SIG-M5 (cell line): ENCODE data around the gene NKAP.
"Not testable (repeated sequence)": the region's sequence is repeated elsewhere in the genome, so short reads cannot be mapped to it uniquely, and the experiment has no call there.

Experiments used
- DNase-seq: peaks from one replicate; lab custom pipeline; 2025; lab: John Stamatoyannopoulos, UW

Gene NKAP

DNA sequence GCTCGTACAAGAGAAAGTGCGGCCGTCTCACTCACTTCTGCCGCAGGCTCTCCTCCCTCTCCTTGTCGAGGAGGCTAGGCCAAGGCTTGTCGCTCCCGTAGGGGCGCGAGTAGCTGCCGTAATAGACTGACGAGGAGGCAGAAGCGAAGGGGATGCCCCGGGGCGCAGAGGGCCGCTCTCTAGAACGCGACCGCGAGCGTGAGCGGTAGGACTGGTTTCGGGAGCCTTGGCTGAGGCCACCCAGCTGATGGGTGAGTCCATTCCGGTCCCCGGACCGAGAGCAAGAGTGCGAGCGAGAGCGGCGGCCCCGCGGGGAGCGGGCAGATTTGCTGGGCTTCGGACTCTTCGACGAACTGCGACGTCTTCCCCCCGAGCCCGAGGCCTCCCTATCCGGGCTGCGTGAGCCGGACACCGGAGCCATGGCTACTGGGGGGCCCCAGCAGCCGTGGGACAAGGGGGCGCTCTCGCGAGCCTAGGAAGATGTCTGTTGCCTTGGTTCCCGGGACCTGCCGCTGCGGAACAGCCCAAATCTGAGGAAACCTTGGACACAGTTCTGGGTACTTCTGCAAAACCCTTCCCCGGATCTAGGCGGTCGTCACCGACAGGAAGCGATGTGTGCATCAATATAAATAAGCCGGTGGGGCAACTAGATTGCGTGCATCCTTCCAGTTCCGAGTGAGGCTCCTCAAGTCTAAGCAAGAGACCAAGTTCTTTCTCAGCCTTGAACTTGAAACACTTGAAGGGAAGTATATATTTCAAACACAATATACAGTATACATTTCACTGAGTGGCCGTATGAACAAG, at the start of gene NKAP:
TSS of gene NKAP (minus strand) at position 567 of the 804 bp plus-strand sequence. CDS start at position 421, 146 bp downstream.
- DNase-seq = peak; percentile 70

DNA sequence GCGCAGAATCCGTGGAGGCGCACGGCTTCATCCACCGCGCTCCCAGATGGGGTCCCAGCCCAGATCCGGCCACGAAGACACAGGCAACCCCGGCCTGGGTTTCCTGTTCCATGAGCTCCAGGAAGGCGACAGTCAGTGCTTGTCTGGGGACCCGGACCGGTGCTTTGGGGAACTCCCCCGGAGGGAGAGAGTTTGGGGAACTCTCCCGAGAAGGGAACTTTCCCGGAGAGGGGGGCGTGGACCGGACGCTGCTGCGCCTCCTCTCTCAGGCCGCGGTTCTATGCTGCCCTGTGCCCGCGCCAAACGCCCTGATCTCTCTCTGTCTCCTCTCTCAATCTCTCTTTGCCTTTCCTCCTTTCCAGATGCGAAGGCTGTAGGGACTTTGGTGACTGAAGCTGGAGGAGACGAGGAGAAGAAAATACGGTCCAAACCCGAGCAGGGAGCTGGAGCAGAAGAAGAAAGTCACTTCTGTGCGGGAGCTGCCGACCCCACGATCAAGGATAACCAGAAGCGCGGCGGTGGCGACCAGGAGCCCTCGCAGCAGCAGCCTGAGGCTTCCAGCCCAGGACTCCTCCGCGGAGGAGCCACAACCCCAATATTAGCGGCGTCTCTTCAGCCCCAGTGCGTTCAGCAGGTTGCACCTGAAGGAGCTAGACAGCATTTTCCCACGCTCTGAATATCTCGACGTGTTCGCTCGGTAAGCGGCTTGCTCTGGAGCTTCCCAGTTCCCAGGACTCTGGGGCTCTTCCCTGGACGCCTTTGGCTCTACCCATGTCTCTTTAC, 47.6 kb upstream of the NKAP start:
- DNase-seq = no peak

DNA sequence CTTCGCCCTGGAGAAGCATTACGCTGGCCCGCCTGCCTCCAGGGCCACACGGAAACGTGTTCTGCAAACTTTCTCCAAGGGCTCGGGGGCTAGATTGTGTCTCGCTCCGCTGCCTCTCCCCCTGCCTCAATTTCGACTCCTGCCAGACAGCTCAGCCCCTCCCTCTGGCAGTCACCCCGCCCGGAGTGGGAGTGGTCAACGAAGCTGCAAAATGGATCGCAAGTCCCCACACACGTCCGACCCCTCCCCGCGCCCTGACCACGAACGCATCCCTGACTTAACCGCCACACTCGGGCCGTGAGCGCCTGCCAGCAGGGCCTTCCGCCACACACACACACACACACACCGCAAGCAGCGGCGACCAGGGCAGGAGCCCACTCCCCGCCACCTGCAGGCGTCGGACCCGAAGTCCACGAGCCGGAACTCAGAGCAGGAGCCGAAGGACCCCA, 47.0 kb upstream of the NKAP start:
- DNase-seq = no peak

DNA sequence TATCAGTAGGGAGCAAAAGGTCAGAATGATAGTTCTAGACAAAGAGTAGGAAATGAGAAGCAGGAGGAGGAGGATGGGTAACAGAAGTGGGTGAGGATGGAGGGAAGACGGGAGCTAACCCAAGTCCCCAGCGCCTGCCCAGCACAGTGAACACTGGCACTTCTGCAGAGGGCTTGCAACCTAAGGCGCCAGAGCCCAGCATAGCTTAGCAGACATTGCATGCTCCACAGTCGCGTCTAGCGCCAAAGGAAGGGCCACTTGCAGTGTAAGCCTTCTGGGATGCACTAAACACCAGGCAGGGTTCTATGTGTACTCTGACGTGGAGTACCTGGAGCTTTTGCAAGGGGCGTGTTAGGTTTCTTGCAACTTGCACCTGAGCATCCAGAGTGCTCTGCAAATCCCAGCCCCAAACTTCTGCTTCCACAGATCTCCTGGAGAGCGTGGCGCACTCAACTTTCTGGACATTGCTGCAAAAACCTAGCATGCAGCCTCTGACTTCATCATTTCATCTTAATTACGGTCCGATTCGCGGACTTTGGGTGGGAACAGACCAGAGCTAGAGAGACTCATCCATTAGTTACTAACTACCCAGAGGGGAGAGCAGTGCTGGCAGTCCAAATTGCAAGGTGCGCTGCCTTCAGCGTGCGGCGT, 46.5 kb upstream of the NKAP start:
- no peak for DNase-seq

DNA sequence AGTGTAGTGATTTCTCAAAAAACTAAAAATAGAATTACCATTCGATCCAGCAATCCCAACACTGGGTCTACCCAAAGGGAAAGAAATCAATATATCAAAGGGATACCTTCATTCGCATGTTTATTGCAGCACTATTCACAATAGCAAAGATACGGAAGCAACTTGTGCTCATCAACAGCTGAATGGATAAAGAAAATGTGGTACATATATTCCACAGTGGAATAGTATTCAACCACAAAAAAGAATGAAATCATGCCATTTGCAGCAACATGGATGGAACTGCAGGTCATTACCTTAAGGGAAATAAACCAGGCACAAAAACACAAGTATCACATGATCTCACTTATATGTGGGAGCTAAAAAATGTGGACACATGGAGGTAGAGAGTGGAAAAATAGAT, 42.7 kb upstream of the NKAP start:
- no peak for DNase-seq

DNA sequence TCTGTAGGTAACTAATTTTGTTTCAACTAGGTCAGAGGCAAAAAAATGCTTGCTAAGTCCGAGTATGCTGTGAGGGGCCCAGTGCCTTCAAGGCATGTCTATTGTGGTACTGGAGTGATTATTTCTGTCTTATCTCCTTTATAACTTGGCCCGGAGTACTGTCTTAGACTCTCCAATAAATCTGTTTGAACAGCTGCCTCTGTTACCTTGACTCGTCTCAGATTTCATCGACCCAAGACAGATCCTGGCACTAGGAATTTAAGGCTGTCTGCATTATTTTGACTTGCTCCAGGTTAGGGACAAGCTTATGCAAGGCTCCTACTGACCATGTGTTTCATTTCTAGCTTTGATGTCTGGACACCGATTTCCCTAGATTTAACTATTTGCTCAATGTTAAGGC, 41.1 kb upstream of the NKAP start:
- DNase-seq = no peak

DNA sequence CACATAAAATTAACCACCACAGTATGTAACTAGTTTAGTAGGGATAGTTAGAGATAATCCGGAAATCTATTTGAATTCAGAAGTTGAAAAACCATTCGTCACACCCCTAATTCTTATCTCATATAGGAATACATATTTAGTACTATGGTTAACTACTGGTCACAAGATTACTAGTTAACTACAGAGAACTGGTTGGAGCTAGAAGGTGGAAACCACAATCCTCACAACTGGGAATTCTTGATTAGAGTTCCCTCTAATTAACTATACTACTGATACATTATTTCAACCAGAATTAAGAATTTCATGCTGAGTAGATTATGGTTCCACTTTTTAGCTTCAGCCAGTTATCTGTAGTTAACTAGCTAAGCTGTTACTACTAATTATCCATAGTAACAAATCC, 39.9 kb upstream of the NKAP start:
- no peak for DNase-seq

DNA sequence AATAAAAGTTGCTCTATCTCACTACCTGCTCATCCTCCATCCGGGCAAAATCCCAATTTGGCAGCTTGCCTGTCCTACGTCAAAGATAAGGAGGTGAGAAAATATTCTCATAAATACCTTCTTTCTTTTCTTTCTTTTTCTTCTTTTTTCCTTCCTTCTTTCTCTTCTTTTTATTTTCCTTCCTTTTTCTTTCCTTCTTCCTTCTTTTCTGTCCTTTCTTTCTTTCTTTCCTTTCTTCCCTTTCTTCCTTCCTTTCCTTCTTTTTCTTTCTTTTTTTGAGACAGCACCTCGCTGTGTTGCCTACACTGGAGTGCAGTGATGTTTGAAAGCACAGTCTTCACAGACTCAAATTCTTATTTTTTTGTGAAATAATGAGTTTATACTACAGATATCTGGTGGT, 38.6 kb upstream of the NKAP start:
- DNase-seq = no peak

DNA sequence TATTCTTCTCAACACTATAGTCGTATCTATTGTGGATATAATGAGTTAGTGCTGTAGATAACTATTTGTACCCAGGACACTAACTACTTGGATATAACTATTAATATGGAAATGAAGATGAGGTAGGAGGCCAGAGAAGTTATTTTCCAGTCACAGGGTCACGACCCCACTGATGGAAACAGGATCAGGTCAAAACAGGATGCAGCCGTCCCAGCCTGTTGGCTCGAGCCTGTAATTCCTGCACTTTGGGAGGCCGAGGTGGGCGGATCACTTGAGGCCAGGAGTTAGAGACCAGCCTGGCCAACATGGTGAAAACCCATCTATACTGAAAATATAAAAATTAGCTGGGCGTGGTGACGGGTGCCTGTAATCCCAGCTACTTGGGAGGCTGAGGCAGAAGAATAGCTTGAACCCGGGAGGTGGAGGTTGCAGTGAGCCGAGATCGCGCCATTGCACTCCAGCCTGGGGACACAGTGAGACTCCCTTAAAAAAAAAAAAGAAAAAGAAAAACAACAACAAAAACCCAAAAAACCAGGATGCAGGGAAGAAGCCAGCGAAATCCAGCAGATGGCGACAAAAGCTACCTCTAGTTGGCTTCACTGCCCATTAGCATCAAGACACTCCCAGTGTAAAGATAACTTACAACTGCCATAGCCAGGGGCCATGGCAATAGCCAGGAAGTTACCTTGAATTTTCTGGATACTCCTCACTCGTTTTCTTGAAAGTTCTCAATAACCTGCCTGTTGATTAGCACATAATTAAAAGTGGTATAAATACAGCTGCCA, 37.9 kb upstream of the NKAP start:
- DNase-seq = no peak

DNA sequence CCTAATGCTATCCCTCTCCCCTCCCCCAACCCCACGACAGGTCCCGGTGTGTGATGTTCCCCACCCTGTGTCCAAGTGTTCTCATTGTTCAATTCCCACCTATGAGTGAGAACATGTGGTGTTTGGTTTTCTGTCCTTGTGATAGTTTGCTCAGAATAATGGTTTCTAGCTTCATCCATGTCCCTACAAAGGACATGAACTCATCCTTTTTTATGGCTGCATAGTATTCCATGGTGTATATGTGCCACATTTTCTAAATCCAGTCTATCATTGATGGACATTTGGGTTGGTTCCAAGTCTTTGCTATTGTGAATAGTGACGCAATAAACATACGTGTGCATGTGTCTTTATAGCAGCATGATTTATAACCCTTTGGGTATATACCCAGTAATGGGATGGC, 33.6 kb upstream of the NKAP start:
- DNase-seq = not testable (repeated sequence)

DNA sequence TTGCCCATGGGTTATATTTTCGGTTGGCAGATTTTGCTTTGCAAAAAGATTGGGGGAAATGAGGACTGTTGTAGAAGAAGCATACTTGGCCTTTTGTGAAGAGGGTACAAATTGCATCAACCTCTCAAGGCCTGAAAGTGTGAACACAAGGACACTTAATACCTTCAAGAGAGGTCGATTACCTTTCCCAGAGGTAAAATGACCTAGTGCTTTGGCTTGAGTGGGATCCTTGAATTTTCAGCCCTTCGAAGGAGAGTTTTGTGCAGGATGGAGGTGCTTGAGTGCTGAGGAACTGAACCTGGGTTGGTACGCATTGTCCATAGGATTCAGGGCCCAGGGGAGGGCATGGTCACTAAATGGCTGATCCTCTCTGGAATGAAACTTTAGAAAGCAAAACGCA, 27.6 kb upstream of the NKAP start:
- DNase-seq = no peak

DNA sequence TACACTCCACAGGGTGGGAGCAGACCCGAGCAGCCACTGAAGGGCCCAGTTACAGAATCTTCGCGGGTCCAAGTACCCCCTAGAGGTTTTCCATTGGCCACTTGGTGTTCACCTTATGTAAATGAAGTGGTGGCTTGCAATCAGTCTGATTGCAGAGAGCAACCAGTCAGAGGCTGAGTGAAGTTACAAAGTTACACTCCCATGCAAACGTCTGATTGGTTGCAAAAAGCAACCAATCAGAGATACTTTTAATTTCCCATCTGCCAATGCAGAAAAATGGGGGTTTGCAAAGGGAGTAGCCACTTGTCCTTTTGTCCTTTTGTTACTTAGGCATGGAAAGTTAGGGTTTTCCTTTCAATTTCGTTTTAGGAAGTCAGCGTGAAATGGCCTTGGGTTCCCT, 27.0 kb upstream of the NKAP start:
- no peak for DNase-seq

DNA sequence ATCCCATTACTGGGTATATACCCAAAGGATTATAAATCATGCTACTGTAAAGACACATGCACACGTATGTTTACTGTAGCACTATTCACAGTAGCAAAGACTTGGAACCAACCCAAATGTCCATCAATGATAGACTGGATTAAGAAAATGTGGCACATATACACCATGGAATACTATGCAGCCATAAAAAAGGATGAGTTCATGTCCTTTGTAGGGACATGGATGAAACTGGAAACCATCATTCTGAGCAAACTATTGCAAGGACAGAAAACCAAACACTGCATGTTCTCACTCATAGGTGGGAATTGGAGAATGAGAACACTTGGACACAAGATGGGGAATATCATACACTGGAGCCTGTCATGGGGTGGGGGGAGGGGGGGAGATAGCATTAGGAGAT, 23.3 kb upstream of the NKAP start:
- not testable (repeated sequence) for DNase-seq

DNA sequence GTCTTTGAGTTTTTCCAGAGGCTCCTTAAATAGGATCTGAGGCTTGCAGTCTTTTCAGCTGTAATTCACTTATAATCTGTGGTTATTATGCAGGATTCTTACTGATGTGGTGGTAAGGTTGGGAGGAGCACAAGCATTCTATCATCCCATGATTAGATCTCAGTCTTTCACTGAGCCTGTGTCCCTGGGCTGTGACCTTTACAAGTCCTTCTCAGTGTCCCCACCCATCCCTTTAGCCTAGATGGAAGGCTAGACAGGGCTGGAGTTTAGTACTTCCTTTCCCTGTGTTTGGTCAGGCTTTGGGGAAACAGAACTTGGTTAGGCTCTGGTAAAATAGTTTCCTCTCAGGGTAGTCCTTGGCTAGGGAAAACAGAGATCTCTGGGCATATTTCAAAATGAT, 17.1 kb upstream of the NKAP start:
- DNase-seq = no peak

DNA sequence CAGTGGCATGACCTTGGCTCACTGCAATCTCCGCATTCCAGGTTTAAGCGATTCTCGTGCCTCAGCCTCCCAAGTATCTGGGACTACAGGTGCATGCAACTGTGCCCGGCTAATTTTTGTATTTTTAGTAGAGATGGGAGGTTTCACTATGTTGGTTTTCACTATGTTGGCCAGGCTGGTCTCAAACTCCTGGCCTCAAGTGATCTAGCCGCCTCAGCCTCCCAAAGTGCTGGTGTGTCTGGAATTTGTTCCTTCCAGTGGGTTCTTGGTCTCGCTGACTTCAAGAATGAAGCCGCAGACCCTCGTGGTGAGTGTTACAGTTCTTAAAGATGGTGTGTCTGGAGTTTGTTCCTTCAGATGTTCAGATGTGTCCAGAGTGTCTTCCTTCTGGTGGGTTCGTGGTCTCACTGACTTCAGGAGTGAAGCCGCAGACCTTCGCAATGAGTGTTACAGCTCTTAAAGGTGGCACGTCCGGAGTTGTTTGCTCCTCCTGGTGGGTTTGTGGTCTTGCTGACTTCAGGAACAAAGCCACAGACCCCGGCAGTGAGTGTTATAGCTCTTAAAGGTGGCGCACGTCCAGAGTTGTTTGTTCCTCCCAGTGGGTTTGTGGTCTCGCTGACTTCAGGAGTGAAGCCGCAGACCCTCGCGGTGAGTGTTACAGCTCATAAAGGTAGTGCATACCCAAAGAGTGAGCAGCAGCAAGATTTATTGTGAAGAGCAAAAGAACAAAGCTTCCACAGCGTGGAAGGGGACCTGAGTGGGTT, 12.4 kb upstream of the NKAP start:
- not testable (repeated sequence) for DNase-seq

DNA sequence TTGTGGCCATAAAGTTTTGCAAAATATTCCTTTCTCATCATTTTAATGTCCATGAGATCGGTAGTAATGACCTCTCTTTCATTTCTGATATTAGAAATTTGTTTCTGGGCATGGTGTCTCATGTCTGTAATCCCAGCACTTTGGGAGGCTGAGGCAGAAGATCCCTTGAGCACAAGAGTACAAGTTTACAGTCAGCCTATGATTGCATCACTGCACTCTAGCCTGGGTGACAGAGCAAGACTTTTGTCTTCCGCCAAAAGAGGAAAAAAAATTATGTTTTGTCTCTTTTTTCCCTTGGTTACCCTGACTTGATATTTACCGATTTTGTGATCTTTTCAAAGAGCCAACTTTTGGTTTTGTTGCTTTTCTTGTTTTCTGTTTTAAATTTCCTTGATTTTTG, 10.8 kb upstream of the NKAP start:
- no peak for DNase-seq

DNA sequence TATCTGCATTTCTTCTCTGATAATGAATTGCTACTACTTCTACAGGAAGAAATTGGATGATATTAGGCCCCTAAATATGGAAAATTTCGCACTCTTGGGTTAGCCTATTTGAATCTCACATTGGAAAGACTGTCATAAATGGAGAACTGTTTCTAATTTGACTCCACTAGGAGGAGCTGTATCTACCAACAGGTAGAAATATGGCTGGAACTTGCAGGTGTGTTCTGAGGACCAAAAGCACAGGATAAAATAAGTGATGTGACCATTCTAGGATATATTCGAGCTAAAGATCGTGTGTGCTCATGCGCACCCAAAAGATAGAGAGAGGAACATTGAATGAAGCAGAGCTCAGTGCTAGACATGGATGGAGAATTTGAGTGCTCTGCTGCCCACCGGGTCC, 4.8 kb upstream of the NKAP start:
- no peak for DNase-seq

DNA sequence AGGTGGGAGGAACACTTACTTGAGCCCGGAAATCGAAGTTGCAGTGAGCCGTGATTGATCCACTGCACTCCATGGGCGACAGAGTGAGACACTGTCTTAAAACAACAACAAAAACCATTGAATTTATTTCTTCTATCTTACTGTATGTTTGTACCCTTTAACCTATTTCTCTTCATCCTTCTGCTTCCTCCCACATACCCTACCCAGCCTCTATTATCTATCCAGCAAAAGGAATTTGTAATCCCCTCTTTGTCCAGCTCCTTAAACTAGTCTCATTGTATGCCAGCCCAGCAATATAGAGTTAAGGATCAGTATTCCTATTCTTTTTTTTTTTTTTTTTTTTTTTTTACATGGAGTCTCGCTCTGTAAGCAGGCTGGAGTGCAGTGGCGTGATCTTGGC, 1.9 kb upstream of the NKAP start:
- no peak for DNase-seq

DNA sequence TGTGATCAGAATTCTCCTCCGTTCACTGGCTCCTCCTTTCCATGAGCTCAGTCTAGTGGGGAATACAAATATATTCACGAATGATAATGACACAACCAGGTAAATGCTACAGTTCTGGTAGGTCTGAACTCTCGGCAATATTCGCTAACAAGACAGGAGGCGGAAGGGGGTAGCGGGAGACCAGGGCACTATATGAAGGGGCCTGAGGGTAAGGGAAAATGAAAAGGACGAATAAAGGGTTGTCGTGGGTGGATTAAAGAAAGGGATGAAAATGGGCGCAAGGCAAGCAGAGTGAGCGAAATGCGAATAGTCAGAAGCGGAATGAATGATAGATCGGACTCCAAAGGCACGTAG, 743 bp downstream of the NKAP start:
- no peak for DNase-seq

DNA sequence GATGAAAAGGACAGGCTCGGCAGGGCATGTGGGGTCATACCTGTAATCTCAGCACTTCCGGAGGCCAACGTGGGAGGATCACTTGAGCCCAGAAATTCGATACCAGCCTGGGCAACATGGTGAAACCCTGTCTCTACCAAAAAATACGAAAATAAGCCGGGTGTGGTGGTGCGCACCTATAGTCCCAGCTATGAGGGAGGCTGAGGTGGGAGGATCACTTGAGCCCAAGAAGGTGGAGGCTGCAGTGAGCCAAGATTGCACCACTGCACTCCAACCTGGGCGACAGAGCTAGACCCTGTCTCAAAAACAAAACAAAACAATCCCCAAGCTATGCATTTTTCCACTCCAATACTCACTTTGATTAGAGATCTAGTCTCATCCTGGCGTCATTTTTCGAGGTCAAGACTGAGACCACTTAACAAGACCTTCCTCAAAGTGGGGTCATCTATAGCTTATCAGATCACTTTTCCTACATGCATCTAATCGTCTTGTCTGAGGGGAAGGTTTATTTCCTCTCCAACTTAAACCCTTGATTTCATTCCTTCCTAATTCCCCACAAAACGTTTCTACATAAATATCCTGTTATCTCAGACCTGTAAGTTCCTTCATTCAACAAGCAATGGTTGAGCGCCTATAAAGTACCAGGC, 1.3 kb downstream of the NKAP start:
- DNase-seq = no peak

DNA sequence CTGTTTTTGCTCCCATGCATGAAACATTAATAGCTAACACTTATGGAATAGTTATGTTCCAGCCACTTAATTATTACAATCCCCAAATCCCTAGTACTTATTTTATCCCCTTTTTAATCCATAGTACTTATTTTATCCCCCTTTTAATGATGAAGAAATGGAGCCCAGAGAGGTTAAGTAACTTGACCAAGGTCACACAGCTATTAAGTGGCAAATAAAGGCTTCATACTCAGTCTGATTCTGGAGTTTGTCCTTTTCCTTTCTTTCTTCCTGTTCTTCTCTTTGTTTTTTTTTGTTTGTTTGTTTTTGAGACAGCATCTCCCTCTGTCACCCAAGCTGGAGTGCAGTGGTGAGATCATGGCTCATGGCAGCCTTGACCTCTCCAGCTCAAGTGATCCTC, 2.2 kb downstream of the NKAP start:
- no peak for DNase-seq
